SK-N-MC (cell line): Measurements from ENCODE around the gene MEI1.

Experiments used
- DNase-seq: peaks from one replicate; pipeline ENCODE4 v3.0.0-alpha.2; 2011; ENCODE audit warnings: low read depth, low spot score
- H3K27ac ChIP-seq: fragments of 200-600 bp; sonication (generic); 2 replicates; pipeline ENCODE4 v1.5.1; 2016; ENCODE audit warnings: mixed run types
- H3K36me3 ChIP-seq: fragments of 200-600 bp; sonication (generic); 2 replicates; pipeline ENCODE4 v1.6.1; 2017; ENCODE audit warnings: antibody characterized with exemption, low read length, mixed read lengths; ENCODE audit not compliant: insufficient read depth
- H3K4me3 ChIP-seq: fragments of 200-600 bp; sonication (generic); 2 replicates; pipeline ENCODE4 v1.5.1; 2016
- H3K9ac ChIP-seq: fragments of 200-600 bp; sonication (generic); 2 replicates; pipeline ENCODE4 v1.8.0; 2017; ENCODE audit warnings: mixed run types, mixed read lengths; ENCODE audit not compliant: insufficient read length
- H3K9me3 ChIP-seq: fragments of 200-600 bp; sonication (generic); 2 replicates; pipeline ENCODE4 v1.6.1; 2017; ENCODE audit warnings: low read depth, mild to moderate bottlenecking, antibody characterized with exemption, low read length, moderate library complexity, mixed read lengths
- EZH2 ChIP-seq: fragments of 200-600 bp; sonication (generic); IDR thresholded peaks from one replicate; pipeline ENCODE4 v1.6.1; 2017; ENCODE audit warnings: antibody characterized with exemption
- FOXP2 ChIP-seq: optimal IDR thresholded peaks from 2 replicates; pipeline ENCODE3; 2011; ENCODE audit warnings: mild to moderate bottlenecking, moderate library complexity; ENCODE audit not compliant: insufficient read depth; ENCODE audit errors: extremely low read length, control extremely low read depth
- POLR2AphosphoS5 ChIP-seq: IDR thresholded peaks from 2 replicates; pipeline ENCODE4 v1.6.1; 2012; ENCODE audit warnings: mild to moderate bottlenecking, low read depth, low read length, borderline replicate concordance

The MEI1 gene

DNA sequence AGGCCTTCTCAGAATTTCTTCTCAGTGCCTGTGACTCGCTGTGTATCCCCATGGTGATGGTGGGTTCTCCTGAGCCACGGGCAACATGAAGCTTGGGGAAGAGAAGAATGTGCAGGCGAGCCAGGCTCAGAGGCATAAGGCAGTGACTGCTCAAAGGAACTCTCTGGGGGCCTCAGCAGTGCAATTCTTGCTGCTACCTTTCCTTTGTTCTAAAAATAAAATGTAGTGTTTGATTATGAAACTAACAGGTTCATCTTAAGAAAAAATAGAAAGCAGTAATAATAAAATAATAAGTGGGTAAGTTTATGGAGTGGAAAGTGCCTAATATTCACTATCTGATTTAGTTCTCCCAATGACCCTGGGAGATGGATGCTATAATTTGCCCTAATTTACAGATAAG, 46.7 kb downstream of the MEI1 start:
- Histone ChIP-seq H3K9ac (no peak overlapping the region), H3K9me3 (no peaks in the 10 kb centered on the region), H3K4me3 (no peak overlapping the region), H3K36me3 (no peaks in the 10 kb centered on the region), H3K27ac (no peak overlapping the region)
- no peak for DNase-seq
- TF ChIP-seq FOXP2 (no peak), POLR2AphosphoS5 (no peak), EZH2 (no peak)

DNA sequence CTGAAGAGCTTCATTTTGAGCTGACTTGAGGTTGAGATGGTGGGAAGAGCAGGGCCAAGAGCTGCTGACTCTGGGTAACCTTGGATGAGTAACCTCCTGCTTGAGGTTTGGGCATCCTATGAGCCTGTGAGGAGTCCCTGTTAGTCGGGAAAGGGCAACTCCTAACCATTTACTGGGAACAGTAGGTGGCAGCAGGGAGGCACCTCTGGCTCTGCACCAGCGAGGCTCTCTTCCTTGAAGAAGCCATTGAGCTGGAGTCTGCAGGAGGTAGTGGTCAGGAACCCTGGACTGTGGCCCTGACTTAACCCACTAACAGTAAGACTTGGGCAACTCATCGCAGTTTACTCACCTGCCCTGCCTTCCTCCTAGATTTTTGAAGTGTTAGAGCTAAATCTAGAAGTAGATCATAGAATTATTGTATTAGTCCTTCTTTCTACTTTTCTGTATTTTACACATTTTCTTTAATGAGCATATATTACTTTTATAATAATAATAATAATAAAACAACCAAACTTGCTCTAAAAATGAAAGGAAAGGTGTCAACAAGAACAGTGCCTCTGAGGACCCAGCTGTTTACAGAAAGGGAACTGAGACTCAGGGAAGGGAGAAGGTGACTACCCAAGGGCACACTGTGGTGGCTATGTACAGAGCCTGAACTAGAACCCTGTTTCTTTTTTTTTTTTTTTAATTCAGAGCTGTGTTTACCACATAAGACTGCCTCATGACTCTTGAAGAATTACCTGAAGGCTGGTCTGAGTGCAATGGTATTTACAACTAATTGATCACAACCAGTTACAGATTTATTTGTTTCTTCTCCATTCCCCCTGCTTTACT, 47.5 kb downstream of the MEI1 start:
- no peak for DNase-seq
- H3K4me3 ChIP-seq, result no peak overlapping the region
- no peaks in the 10 kb centered on the region for H3K36me3 ChIP-seq
- H3K27ac ChIP-seq, result no peak overlapping the region
- H3K9me3 ChIP-seq, result no peaks in the 10 kb centered on the region
- H3K9ac ChIP-seq, result no peak overlapping the region
- TF ChIP-seq POLR2AphosphoS5 (no peak), FOXP2 (no peak), EZH2 (no peak)

GRCh38 chr22:41752011-41752970, 53.0 kb downstream of the MEI1 start:
- no peak overlapping the region for H3K27ac ChIP-seq
- H3K9ac ChIP-seq, result no peak overlapping the region
- no peak overlapping the region for H3K4me3 ChIP-seq
- DNase-seq, result no peak
- no peaks in the 10 kb centered on the region for H3K36me3 ChIP-seq
- no peak for TF ChIP-seq POLR2AphosphoS5
- no peak for TF ChIP-seq FOXP2
- no peak for TF ChIP-seq EZH2
- no peaks in the 10 kb centered on the region for H3K9me3 ChIP-seq

GRCh38 chr22:41753984-41754383, 54.7 kb downstream of the MEI1 start:
- Histone ChIP-seq H3K36me3 (no peaks in the 10 kb centered on the region), H3K27ac (no peak overlapping the region), H3K9me3 (no peaks in the 10 kb centered on the region), H3K9ac (no peak overlapping the region), H3K4me3 (no peak overlapping the region)
- DNase-seq, result no peak
- TF ChIP-seq POLR2AphosphoS5, result no peak
- TF ChIP-seq EZH2, result no peak
- no peak for TF ChIP-seq FOXP2

GRCh38 chr22:41757502-41757901, 58.2 kb downstream of the MEI1 start:
- H3K9ac ChIP-seq, result no peak overlapping the region
- H3K27ac ChIP-seq, result no peak overlapping the region
- no peak overlapping the region for H3K4me3 ChIP-seq
- no peaks in the 10 kb centered on the region for H3K9me3 ChIP-seq
- H3K36me3 ChIP-seq, result no peaks in the 10 kb centered on the region
- DNase-seq, result no peak
- TF ChIP-seq POLR2AphosphoS5, result no peak
- no peak for TF ChIP-seq FOXP2
- no peak for TF ChIP-seq EZH2

DNA sequence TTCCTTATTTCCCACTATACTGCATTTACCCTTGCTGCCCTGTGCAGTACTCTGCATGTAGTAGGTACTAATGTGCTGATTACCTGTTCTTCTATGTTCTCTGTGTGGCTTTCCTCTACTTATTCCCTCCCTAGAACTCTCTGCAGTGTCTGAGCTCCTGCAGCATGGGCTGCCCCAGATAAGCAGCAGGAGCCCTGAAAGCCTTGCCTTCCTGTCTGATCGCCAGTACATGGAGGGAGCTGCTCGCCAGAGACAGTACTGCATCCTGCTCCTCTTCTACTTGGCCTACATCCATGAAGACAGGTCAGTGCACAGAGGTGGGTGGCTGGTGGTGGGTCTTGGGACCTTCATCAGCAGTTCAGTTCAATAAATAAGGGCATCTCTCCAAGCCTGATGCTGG, 58.9 kb downstream of the MEI1 start:
- Histone ChIP-seq H3K36me3 (no peaks in the 10 kb centered on the region), H3K27ac (no peak overlapping the region), H3K4me3 (no peak overlapping the region), H3K9ac (no peak overlapping the region), H3K9me3 (no peaks in the 10 kb centered on the region)
- no peak for TF ChIP-seq EZH2
- no peak for TF ChIP-seq FOXP2
- no peak for TF ChIP-seq POLR2AphosphoS5
- no peak for DNase-seq

DNA sequence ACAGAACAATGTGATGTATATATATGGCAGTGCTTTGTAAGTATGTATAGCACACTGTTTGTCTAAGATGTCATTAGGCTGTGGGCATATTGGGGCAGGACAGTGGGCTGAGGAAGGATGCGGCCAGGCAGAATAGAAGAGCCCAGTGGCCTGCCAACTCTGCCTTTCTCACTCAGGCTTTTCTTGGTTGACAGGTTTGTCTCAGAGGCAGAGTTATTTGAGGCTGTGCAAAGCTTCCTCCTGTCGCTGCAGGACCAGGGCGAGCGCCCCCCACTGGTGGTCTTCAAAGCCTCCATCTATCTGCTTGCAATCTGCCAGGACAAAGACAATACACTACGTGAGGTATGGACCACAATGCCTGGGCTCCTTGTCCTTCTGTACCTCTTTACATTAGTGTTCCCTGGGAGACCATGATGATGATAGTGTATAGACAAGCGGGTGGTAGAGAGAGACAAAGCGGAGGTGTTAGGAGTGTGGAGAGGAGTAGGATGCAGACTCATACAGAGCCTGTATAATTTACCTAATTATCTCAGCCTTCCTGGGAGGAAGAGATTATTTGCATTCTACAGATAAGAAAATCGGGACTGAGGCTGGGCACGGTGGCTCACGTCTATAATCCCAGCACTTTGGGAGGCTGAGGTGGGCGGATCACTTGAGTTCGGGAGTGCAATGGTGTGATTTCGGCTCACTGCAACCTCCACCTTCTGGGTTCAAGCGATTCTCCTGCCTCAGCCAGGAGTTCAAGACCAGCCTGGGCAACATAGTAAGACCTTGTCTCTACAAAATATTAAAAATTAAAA, 63.9 kb downstream of the MEI1 start:
- TF ChIP-seq POLR2AphosphoS5 (no peak), FOXP2 (no peak), EZH2 (no peak)
- no peak overlapping the region for H3K9ac ChIP-seq
- H3K9me3 ChIP-seq, result no peaks in the 10 kb centered on the region
- H3K36me3 ChIP-seq, result no peaks in the 10 kb centered on the region
- no peak overlapping the region for H3K4me3 ChIP-seq
- H3K27ac ChIP-seq, result no peak overlapping the region
- no peak for DNase-seq

GRCh38 chr22:41766476-41766875, 67.2 kb downstream of the MEI1 start:
- Histone ChIP-seq H3K27ac (no peak overlapping the region), H3K4me3 (no peak overlapping the region), H3K9ac (no peak overlapping the region), H3K9me3 (no peaks in the 10 kb centered on the region), H3K36me3 (no peaks in the 10 kb centered on the region)
- no peak for DNase-seq
- no peak for TF ChIP-seq EZH2
- TF ChIP-seq FOXP2, result no peak
- TF ChIP-seq POLR2AphosphoS5, result no peak
